HCT116 (cell line): ENCODE results near the gene TNPO1. TPM values are rescaled to one million over a fixed set of nuclear protein-coding genes. Genes with fewer than 3 reads are reported as not detected.

Source experiments
- ATAC-seq: fragments of 200-7000 bp; cut with Tn5 transposase; 2 replicates; pipeline ENCODE4 v1.9.1; 2020; ENCODE audit warnings: mild to moderate bottlenecking, moderate library complexity
- BruUV-seq: library from RNA; stranded (reverse); fragments of 400-500 nt; replicated peaks from 2 replicates; lab custom pipeline; 2021; lab: Mats Ljungman, UMichigan
- CTCF ChIA-PET: fragments of 300-600 bp; sonication (Branson Sonifier 250); formaldehyde crosslinking; loops from one replicate; lab custom pipeline; 2021; ENCODE audit warnings: antibody characterized with exemption; lab: Charles Lee
- POLR2A ChIA-PET: fragments of 300-600, 350-600 bp; sonication (Branson Sonifier 250); formaldehyde crosslinking; loops from one replicate; lab custom pipeline; 2021; ENCODE audit warnings: antibody characterized with exemption; lab: Charles Lee
- RAD21 ChIA-PET, 2 experiments: fragments of 300-600 bp; sonication (Branson Sonifier 250); formaldehyde crosslinking; loops; one replicate each; lab custom pipeline; 2023; ENCODE audit warnings: low total read pairs in 2 of 2; ENCODE audit not compliant: uncharacterized antibody in 2 of 2, unreplicated experiment in 2 of 2, low non-redundant PET in 1 of 2; lab: Charles Lee
- DNase-seq: peaks from one replicate; pipeline ENCODE4 v3.0.0-alpha.2; 2010; ENCODE audit warnings: low read depth, low spot score
- H2AFZ ChIP-seq: fragments of 200-600 bp; shearing (Covaris generic), sonication (generic); 2 replicates; pipeline ENCODE4 v1.6.1; 2017; ENCODE audit warnings: low read depth, mixed run types, mixed read lengths, antibody characterized with exemption, low read length; ENCODE audit not compliant: poor library complexity, severe bottlenecking
- H3K27ac ChIP-seq: 2 replicates; pipeline ENCODE4 v1.5.1; 2012; ENCODE audit warnings: low read depth, low read length
- H3K27me3 ChIP-seq: fragments of 200-600 bp; sonication (generic); 2 replicates; pipeline ENCODE4 v1.6.1; 2016; ENCODE audit warnings: mixed run types, low read length, mixed read lengths; ENCODE audit not compliant: insufficient read depth
- H3K36me3 ChIP-seq, 2 experiments: fragments of 200-500 bp in 1 of 2; fragments of 200-600 bp in 1 of 2; sonication (Bioruptor generic) in 1 of 2; sonication (generic) in 1 of 2; 2 replicates each; pipeline versions ENCODE4 v1.5.1 to v1.6.1; 2014 to 2016; ENCODE audit warnings: low read length in 2 of 2, inconsistent platforms in 1 of 2, mixed read lengths in 1 of 2, mixed run types in 1 of 2; ENCODE audit not compliant: insufficient read depth in 2 of 2, control insufficient read depth in 1 of 2
- H3K4me1 ChIP-seq, 2 experiments: fragments of 200-600 bp in 1 of 2; sonication (generic) in 1 of 2; 2 replicates each; pipeline versions ENCODE4 v1.5.1 to v1.6.1; 2012 to 2017; ENCODE audit warnings: low read length in 2 of 2, inconsistent platforms in 1 of 2, mild to moderate bottlenecking in 1 of 2, mixed read lengths in 1 of 2, mixed run types in 1 of 2, moderate library complexity in 1 of 2; ENCODE audit not compliant: insufficient read depth in 2 of 2, control insufficient read depth in 1 of 2
- H3K4me2 ChIP-seq: fragments of 200-600 bp; sonication (generic); 2 replicates; pipeline ENCODE4 v1.6.1; 2017; ENCODE audit warnings: mixed run types, low read length, mixed read lengths
- H3K4me3 ChIP-seq, 2 experiments: fragments of 200-600 bp in 1 of 2; sonication (generic) in 1 of 2; replicated peaks in 1 of 2; 2 replicates each; pipeline ENCODE4 v1.5.1; 2011 to 2016; ENCODE audit warnings: low read length in 2 of 2, control low read depth in 1 of 2, low read depth in 1 of 2, mild to moderate bottlenecking in 1 of 2, mixed read lengths in 1 of 2, mixed run types in 1 of 2
- H3K79me2 ChIP-seq: fragments of 200-600 bp; sonication (generic); 2 replicates; pipeline ENCODE4 v1.6.1; 2017; ENCODE audit warnings: mild to moderate bottlenecking, mixed run types, low read length, moderate library complexity, mixed read lengths; ENCODE audit not compliant: insufficient read depth
- H3K9ac ChIP-seq: fragments of 200-600 bp; sonication (generic); 2 replicates; pipeline ENCODE4 v1.6.1; 2016; ENCODE audit warnings: low read length, mixed read lengths
- H3K9me2 ChIP-seq: fragments of 200-600 bp; sonication (generic), shearing (Covaris generic); 2 replicates; pipeline ENCODE4 v1.6.1; 2017; ENCODE audit warnings: mixed run types, mild to moderate bottlenecking, moderate library complexity; ENCODE audit not compliant: insufficient read depth
- H3K9me3 ChIP-seq, 2 experiments: fragments of 200-500 bp in 1 of 2; fragments of 200-600 bp in 1 of 2; sonication (Bioruptor generic) in 1 of 2; sonication (generic) in 1 of 2; 2 replicates each; pipeline ENCODE4 v1.6.1; 2014 to 2017; ENCODE audit warnings: low read length in 2 of 2, mixed read lengths in 2 of 2, inconsistent platforms in 1 of 2, low read depth in 1 of 2, mild to moderate bottlenecking in 1 of 2, mixed run types in 1 of 2, moderate library complexity in 1 of 2; ENCODE audit not compliant: control insufficient read depth in 1 of 2, insufficient read depth in 1 of 2
- H4K20me1 ChIP-seq: fragments of 200-600 bp; sonication (generic), shearing (Covaris generic); 2 replicates; pipeline ENCODE4 v1.6.1; 2017; ENCODE audit warnings: mixed run types, mild to moderate bottlenecking, moderate library complexity; ENCODE audit not compliant: insufficient read depth
- CBX3 ChIP-seq: IDR thresholded peaks from 2 replicates; pipeline ENCODE4 v1.6.1; 2012; ENCODE audit warnings: low read depth
- EGR1 ChIP-seq: IDR thresholded peaks from 2 replicates; pipeline ENCODE4 v1.6.1; 2012; ENCODE audit warnings: low read depth
- ELF1 ChIP-seq: IDR thresholded peaks from 2 replicates; pipeline ENCODE4 v1.6.1; 2012; ENCODE audit warnings: low read depth, borderline replicate concordance
- EZH2phosphoT487 ChIP-seq: fragments of 200-600 bp; IDR thresholded peaks from 2 replicates; pipeline ENCODE4 v1.6.1; 2018; ENCODE audit warnings: antibody characterized with exemption, borderline replicate concordance
- JUND ChIP-seq: IDR thresholded peaks from 2 replicates; pipeline ENCODE4 v1.6.1; 2012
- RAD21 ChIP-seq: IDR thresholded peaks from 2 replicates; pipeline ENCODE4 v1.6.1; 2012; ENCODE audit warnings: low read depth, mild to moderate bottlenecking
- SP1 ChIP-seq: IDR thresholded peaks from 2 replicates; pipeline ENCODE4 v1.6.1; 2012; ENCODE audit warnings: low read depth
- SRF ChIP-seq: IDR thresholded peaks from 2 replicates; pipeline ENCODE4 v1.6.1; 2012; ENCODE audit warnings: low read depth
- TCF7L2 ChIP-seq: IDR thresholded peaks from 2 replicates; pipeline ENCODE4 v1.7.0; 2011; ENCODE audit warnings: borderline replicate concordance, inconsistent platforms; ENCODE audit not compliant: insufficient read depth, insufficient read length; ENCODE audit errors: extremely low read depth
- YY1 ChIP-seq: IDR thresholded peaks from 2 replicates; pipeline ENCODE4 v1.6.1; 2011; ENCODE audit warnings: low read length, low read depth, moderate library complexity, mild to moderate bottlenecking; ENCODE audit not compliant: insufficient replicate concordance; ENCODE audit errors: extremely low read depth
- ZFX ChIP-seq: fragments of 450-650 bp; IDR thresholded peaks from 2 replicates; pipeline ENCODE4 v1.6.1; 2017
- intact Hi-C: fragments of 100-400 bp; cut with micrococcal nuclease; formaldehyde crosslinking; loops from 2 replicates; pipeline ENCODE4 v1.10.0; 2022
- total RNA-seq: library from RNA; stranded (reverse); gene quantifications from one replicate; pipeline ENCODE4 v1.2.1, GENCODE V29; 2021; ENCODE audit not compliant: unreplicated experiment
- TF ChIP-seq, protein P1 (sequence below): IDR thresholded peaks from 2 replicates; pipeline ENCODE4 v1.6.1; 2012; ENCODE audit warnings: low read depth
- TF ChIP-seq, protein P2 (sequence below), 3 experiments: fragments of 200-600 bp in 1 of 3; sonication (generic) in 1 of 3; IDR thresholded peaks in 2 of 3; conservative IDR thresholded peaks in 1 of 3; 2 replicates each; pipeline ENCODE4 v1.5.1; 2012 to 2017; ENCODE audit warnings: low read depth in 2 of 3, low read length in 2 of 3, antibody characterized with exemption in 1 of 3, borderline replicate concordance in 1 of 3, control low read depth in 1 of 3, mild to moderate bottlenecking in 1 of 3, mixed read lengths in 1 of 3, mixed run types in 1 of 3, moderate library complexity in 1 of 3; ENCODE audit not compliant: insufficient read depth in 1 of 3
- TF ChIP-seq, protein P3 (sequence below): IDR thresholded peaks from 2 replicates; pipeline ENCODE4 v1.6.1; 2012
- TF ChIP-seq, protein P4 (sequence below): IDR thresholded peaks from 2 replicates; pipeline ENCODE4 v1.6.1; 2012
- TF ChIP-seq, protein P5 (sequence below): IDR thresholded peaks from 2 replicates; pipeline ENCODE4 v1.6.1; 2011; ENCODE audit warnings: mild to moderate bottlenecking, low read length, moderate library complexity; ENCODE audit not compliant: insufficient replicate concordance; ENCODE audit errors: extremely low read depth

Gene TNPO1
- total RNA-seq, 1 experiment from 2014 or later = 104 TPM

DNA sequence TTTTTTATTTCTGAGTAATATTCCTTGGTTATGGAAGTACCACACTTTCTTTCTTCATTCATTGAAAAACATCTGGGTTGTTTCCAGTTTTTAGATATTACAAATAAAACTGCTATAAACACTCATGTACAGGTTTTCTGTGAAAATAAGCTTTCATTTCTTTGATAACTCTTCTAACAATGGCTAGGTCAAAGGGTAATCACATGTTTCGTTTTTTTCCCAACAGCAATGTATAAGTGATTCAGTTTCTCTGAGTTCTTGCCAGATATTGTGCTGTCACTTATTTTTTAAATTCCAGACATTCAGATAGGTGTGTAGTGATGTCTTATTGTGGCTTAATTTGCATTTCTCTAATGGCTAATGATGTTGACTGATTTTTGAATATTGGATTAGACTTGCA lies 16.7 kb upstream of the TNPO1 start:
- ChIA-PET CTCF (no interaction called here), POLR2A (no interaction called here), RAD21 (no interaction called here)
- Histone ChIP-seq H3K9me3 (no peaks in the 10 kb centered on the region), H3K9me2 (no peaks in the 10 kb centered on the region), H4K20me1 (no peaks in the 10 kb centered on the region), H3K4me3 (no peak overlapping the region), H3K4me1 (no peaks in the 10 kb centered on the region), H3K79me2 (no peaks in the 10 kb centered on the region), H3K9ac (no peak overlapping the region), H3K36me3 (no peaks in the 10 kb centered on the region), H3K27me3 (no peaks in the 10 kb centered on the region), H3K27ac (no peak overlapping the region), H2AFZ (no peak overlapping the region), H3K4me2 (no peak overlapping the region)
- no TSS peak for BruUV-seq
- ATAC-seq (no peak), DNase-seq (no peak)
- TF ChIP-seq JUND (no peak), ELF1 (no peak), ZFX (no peak), EZH2phosphoT487 (no peak), CBX3 (no peak), TCF7L2 (no peak), SP1 (no peak), YY1 (no peak), EGR1 (no peak), RAD21 (no peak), SRF (no peak)
- TF ChIP-seq, protein P1, sequence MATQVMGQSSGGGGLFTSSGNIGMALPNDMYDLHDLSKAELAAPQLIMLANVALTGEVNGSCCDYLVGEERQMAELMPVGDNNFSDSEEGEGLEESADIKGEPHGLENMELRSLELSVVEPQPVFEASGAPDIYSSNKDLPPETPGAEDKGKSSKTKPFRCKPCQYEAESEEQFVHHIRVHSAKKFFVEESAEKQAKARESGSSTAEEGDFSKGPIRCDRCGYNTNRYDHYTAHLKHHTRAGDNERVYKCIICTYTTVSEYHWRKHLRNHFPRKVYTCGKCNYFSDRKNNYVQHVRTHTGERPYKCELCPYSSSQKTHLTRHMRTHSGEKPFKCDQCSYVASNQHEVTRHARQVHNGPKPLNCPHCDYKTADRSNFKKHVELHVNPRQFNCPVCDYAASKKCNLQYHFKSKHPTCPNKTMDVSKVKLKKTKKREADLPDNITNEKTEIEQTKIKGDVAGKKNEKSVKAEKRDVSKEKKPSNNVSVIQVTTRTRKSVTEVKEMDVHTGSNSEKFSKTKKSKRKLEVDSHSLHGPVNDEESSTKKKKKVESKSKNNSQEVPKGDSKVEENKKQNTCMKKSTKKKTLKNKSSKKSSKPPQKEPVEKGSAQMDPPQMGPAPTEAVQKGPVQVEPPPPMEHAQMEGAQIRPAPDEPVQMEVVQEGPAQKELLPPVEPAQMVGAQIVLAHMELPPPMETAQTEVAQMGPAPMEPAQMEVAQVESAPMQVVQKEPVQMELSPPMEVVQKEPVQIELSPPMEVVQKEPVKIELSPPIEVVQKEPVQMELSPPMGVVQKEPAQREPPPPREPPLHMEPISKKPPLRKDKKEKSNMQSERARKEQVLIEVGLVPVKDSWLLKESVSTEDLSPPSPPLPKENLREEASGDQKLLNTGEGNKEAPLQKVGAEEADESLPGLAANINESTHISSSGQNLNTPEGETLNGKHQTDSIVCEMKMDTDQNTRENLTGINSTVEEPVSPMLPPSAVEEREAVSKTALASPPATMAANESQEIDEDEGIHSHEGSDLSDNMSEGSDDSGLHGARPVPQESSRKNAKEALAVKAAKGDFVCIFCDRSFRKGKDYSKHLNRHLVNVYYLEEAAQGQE = no peak
- TF ChIP-seq, protein P2, sequence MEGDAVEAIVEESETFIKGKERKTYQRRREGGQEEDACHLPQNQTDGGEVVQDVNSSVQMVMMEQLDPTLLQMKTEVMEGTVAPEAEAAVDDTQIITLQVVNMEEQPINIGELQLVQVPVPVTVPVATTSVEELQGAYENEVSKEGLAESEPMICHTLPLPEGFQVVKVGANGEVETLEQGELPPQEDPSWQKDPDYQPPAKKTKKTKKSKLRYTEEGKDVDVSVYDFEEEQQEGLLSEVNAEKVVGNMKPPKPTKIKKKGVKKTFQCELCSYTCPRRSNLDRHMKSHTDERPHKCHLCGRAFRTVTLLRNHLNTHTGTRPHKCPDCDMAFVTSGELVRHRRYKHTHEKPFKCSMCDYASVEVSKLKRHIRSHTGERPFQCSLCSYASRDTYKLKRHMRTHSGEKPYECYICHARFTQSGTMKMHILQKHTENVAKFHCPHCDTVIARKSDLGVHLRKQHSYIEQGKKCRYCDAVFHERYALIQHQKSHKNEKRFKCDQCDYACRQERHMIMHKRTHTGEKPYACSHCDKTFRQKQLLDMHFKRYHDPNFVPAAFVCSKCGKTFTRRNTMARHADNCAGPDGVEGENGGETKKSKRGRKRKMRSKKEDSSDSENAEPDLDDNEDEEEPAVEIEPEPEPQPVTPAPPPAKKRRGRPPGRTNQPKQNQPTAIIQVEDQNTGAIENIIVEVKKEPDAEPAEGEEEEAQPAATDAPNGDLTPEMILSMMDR (IDR thresholded peaks at IDR 0.05 in 2 of 3, conservative IDR thresholded peaks at IDR 0.05 in 1 of 3; ENCODE audit: borderline replicate concordance in 1 of 3, insufficient read depth in 1 of 3, low read depth in 2 of 3, low read length in 2 of 3) = no peak
- TF ChIP-seq, protein P3, sequence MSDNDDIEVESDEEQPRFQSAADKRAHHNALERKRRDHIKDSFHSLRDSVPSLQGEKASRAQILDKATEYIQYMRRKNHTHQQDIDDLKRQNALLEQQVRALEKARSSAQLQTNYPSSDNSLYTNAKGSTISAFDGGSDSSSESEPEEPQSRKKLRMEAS = no peak
- TF ChIP-seq, protein P4, sequence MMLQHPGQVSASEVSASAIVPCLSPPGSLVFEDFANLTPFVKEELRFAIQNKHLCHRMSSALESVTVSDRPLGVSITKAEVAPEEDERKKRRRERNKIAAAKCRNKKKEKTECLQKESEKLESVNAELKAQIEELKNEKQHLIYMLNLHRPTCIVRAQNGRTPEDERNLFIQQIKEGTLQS = no peak
- TF ChIP-seq, protein P5, sequence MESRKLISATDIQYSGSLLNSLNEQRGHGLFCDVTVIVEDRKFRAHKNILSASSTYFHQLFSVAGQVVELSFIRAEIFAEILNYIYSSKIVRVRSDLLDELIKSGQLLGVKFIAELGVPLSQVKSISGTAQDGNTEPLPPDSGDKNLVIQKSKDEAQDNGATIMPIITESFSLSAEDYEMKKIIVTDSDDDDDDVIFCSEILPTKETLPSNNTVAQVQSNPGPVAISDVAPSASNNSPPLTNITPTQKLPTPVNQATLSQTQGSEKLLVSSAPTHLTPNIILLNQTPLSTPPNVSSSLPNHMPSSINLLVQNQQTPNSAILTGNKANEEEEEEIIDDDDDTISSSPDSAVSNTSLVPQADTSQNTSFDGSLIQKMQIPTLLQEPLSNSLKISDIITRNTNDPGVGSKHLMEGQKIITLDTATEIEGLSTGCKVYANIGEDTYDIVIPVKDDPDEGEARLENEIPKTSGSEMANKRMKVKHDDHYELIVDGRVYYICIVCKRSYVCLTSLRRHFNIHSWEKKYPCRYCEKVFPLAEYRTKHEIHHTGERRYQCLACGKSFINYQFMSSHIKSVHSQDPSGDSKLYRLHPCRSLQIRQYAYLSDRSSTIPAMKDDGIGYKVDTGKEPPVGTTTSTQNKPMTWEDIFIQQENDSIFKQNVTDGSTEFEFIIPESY = no peak
- intact Hi-C loops = loop anchor here (1.0 kb wide), 1 partner anchor 95 kb away; no protein-coding TSS in a partner anchor
